HG03378 (cell line): ENCODE results near the gene GJA8.
"Not testable (repeated sequence)": the region's sequence is repeated elsewhere in the genome, so short reads cannot be mapped to it uniquely, and the experiment has no call there.

ENCODE experiments used
- ATAC-seq: cut with Tn5 transposase; IDR thresholded peaks from one replicate; pipeline ENCODE4 v1.9.1; 2021; ENCODE audit warnings: mild to moderate bottlenecking, moderate library complexity; ENCODE audit not compliant: unreplicated experiment

Gene GJA8

GRCh38 chr1:147902253-147902845 is at the start of gene GJA8:
Gene GJA8, plus strand, starts transcription at chr1:147902795. Its CDS starts 5,161 bp downstream, at chr1:147907956.
- no peak for ATAC-seq

GRCh38 chr1:147853391-147853790 is 49.2 kb upstream of the GJA8 start:
- ATAC-seq = no peak

GRCh38 chr1:147854989-147855388 is 47.6 kb upstream of the GJA8 start:
- ATAC-seq = not testable (repeated sequence)

- not testable (repeated sequence) for ATAC-seq
These were observed 46.6 kb upstream of the GJA8 start for GRCh38 chr1:147855996-147856395.

DNA sequence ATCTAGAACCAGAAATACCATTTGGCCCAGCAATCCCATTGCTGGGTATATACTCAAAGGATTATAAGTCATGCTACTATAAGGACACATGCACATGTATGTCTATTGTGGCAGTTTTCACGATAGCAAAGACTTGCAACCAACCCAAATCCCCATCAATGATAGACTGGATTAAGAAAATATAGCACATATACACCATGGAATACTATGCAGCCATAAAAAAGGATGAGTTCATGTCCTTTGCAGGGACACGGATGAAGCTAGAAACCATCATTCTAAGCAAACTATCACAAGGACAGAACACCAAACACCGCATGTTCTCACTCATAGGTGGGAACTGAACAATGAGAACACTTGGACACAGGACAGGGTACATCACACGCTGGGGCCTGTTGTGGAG is 35.4 kb upstream of the GJA8 start:
- ATAC-seq = not testable (repeated sequence)

DNA sequence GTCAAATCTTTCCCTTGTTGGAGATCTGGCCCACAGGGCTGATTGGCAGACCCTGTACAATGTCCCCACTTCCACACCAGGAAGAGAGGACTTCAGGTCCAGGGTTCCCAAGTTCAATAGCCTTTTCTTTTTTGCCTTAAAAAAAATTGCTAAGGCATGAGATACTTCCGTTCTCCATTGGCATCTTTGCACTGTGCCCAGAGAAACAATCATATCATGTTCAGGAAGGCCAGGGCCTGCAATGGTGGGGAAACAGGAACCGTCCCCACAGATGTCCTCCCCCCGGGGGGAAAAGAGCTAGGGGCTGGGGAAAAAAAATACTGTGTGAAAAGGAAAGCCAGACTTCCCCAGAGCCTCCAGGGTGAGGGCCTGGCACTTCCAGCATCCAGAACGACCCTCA is 24.6 kb upstream of the GJA8 start:
- no peak for ATAC-seq

- no peak for ATAC-seq
These were observed 22.7 kb upstream of the GJA8 start for GRCh38 chr1:147879911-147880310.

DNA sequence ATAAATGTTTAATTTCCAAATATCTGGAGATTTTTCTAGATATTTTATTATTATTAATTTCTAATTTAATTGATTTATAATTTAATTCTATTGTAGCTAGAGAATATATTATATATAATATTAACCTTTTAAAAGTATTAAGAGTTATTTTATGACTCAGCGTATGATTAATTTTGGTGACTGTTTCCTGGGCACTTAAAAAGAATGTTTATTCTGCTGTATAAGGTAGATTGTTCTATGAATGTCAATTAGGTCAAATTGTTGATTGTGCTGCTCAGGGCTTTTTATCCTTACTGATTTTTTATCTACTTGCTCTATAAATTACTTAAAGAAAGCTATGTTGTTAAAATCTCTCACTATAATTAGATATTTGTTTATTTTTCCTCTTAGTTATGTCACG is 20.1 kb upstream of the GJA8 start:
- no peak for ATAC-seq

DNA sequence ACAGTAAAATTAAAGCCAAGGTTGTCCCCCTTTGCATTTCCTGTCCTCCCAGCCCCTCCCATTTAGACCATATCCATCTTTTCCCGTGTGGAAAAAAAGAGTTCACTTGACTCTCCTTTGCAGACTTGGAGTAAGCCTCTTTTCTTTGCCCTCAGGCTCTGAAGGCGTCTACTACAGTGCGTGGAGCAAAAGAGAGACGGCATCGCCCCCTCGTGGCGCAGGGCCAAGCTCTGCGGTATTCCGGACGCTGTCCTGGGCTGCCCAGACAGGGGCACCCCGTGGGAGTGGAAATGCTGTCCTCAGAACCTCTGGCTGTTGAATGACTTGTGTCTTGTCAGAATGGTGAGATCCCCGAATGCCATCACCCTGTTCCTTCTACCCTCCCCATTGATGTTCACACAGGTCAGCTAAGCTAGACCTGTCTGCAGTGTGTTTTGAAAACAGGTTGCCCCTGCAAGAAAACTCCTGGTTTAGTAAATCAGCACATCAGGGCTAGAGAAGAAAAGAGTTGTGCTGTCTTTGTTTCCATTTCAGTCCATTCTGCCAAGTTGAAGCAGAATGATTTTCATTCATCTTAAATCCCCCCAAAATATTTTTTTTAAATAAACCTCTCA is 12.3 kb upstream of the GJA8 start:
- no peak for ATAC-seq

DNA sequence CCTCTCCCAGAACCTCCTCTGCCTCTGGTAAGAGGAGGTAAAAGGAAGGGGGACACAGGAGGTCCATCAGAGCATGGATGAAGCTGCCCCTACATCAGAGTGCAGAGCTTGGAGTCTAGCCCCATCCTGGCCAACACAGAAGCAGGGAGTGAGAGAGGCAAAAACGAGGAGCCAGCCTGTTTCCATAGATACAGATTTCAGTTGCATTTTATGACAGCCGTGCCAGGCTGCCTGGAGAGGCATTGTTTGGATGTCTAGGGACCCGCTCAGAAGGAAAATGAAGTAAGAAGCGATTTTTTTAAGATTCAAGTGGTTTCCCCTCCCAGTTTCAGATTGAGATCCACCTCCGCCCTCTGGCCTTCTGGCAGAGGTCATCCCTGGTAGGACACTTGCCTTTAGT is 11.5 kb upstream of the GJA8 start:
- no peak for ATAC-seq

GRCh38 chr1:147892216-147892615 is 10.4 kb upstream of the GJA8 start:
- ATAC-seq = no peak

GRCh38 chr1:147892731-147893214 is 9.8 kb upstream of the GJA8 start:
- ATAC-seq = no peak

- no peak for ATAC-seq
These were observed 7.5 kb upstream of the GJA8 start for GRCh38 chr1:147895123-147895522.

DNA sequence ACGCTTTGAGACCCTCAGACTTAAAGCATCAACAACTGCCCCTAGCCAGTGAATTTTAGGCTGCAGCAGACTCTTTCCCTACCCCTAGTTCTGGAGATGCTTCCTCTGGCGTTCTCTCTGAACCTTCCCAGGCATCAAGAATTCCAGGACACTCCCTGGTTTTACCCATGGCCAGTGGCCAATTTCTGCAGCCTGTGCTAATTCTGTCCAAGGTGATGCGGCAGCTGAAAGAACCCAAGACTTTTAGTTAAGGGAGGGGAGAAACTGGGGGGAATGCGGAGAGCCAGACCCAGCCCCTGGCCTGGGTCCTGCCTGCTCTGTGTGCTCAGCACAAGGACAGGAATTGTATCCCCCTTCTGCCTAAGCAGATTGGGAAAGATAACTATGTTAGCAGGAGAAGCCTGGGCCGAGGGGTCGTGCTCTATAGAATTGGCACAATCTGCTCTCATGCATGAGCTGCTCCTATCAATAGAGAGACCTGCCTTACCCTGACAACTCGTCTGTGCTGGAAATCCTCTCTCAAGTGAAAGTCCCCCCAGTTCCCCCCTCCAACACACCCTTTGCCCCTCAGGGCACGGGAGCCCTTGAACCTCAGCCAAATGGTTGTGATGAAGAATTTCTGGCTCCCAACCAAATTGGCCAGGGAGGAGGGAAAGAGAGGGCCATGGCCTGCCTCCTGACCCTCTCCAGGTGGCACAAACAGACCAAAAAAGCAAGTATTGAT is 5.4 kb upstream of the GJA8 start:
- no peak for ATAC-seq

DNA sequence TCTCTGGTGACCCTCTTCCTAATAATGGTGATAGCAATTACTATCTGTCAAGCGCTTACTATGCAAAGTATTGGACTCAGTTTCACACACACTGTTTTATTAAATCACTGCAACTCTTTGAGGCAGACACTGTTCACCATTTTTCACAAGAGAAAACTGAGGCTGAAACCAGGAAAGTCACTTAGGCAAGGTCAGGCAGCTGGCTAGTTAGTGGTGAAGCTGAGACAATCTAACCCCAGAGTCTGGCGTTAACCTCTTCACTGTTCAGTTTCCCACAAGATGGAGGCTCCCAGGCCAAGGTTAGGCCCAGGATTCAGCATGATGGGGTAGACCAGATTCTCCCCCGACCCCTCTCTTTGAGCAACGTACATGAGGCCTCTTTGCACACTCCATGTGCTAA is 4.8 kb upstream of the GJA8 start:
- no peak for ATAC-seq

- ATAC-seq = no peak
These were observed 2.1 kb downstream of the GJA8 start for GRCh38 chr1:147904726-147905125.

- no peak for ATAC-seq
These were observed 5.4 kb downstream of the GJA8 start for GRCh38 chr1:147907786-147908509.

DNA sequence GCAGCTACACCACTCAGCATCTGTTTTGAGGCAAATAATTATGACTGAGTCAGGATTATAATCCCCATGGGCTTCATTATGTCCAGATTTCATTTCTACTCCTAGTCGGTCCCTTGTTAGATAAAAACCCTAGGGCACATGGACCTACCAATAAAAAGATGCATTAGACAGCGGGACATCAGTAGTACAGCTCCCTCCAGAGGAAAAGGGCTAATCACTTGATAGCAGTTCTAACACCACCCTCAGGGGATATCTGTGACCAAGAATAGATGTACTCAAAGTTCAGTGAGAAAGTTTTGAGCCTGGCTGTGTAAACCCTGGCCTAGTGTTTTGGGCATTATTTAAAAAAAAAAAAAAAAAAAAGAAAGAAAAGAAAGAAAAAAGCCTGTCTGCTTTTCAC is 10.0 kb downstream of the GJA8 start:
- ATAC-seq = no peak

- ATAC-seq = no peak
These were observed 10.9 kb downstream of the GJA8 start for GRCh38 chr1:147913362-147913942.

GRCh38 chr1:147919896-147920295 is 17.3 kb downstream of the GJA8 start:
- no peak for ATAC-seq

- no peak for ATAC-seq
These were observed 22.2 kb downstream of the GJA8 start for GRCh38 chr1:147924813-147925212.
